Heart left ventricle (tissue), 16 donors: Measurements from ENCODE around the gene MRPL34. TPM values are rescaled to one million over a fixed set of nuclear protein-coding genes. Genes with fewer than 3 reads are reported as not detected.

Source experiments
- ATAC-seq, 4 donors: fragments of 200-7000 bp; cut with Tn5 transposase; one replicate each; pipeline ENCODE4 v1.9.1; 2020 to 2022; ENCODE audit warnings: moderate library complexity in 4 of 4, mild to moderate bottlenecking in 3 of 4, moderate number of reproducible peaks in 1 of 4
- DNase-seq, 5 donors: peaks; one replicate each; pipeline ENCODE4 v3.0.0-alpha.2; 2020
- H3K27ac ChIP-seq, 12 donors: fragments of 200-600 bp; sonication (generic) in 4 of 12; one replicate each; pipeline versions ENCODE4 v1.5.0 to v1.8.0; 2016 to 2022; ENCODE audit warnings: mild to moderate bottlenecking in 2 of 12
- H3K27me3 ChIP-seq, 9 donors: fragments of 200-600 bp; sonication (generic) in 2 of 9; one replicate each; pipeline versions ENCODE4 v1.5.1 to v1.8.0; 2016 to 2022; ENCODE audit warnings: mild to moderate bottlenecking in 3 of 9
- H3K36me3 ChIP-seq, 9 donors: fragments of 200-600 bp; sonication (generic) in 2 of 9; one replicate each; pipeline versions ENCODE4 v1.5.0 to v1.8.0; 2018 to 2022; ENCODE audit warnings: mild to moderate bottlenecking in 2 of 9
- H3K4me1 ChIP-seq, 12 donors: fragments of 200-600 bp; sonication (generic) in 4 of 12; one replicate each; pipeline versions ENCODE4 v1.5.0 to v1.8.0; 2016 to 2022; ENCODE audit warnings: mild to moderate bottlenecking in 3 of 12
- H3K4me3 ChIP-seq, 12 donors: fragments of 200-600 bp; sonication (generic) in 4 of 12; one replicate each; pipeline versions ENCODE4 v1.5.0 to v1.8.0; 2017 to 2022; ENCODE audit warnings: mild to moderate bottlenecking in 9 of 12, moderate library complexity in 4 of 12
- H3K9me3 ChIP-seq, 12 donors: fragments of 200-600 bp; sonication (generic) in 4 of 12; one replicate each; pipeline versions ENCODE4 v1.5.0 to v1.8.0; 2016 to 2022; ENCODE audit warnings: mild to moderate bottlenecking in 1 of 12
- CTCF ChIP-seq, 12 donors: fragments of 200-600 bp; sonication (generic) in 4 of 12; IDR thresholded peaks; one replicate each; pipeline versions ENCODE4 v1.5.0 to v1.8.0; 2018 to 2022; ENCODE audit warnings: antibody characterized with exemption in 12 of 12, mild to moderate bottlenecking in 5 of 12
- POLR2A ChIP-seq, 2 donors: fragments of 450-650 bp; IDR thresholded peaks; one replicate each; pipeline ENCODE4 v1.6.1; 2017; ENCODE audit warnings: antibody characterized with exemption in 2 of 2, mild to moderate bottlenecking in 2 of 2, moderate library complexity in 2 of 2
- WGBS, 4 donors: extraction: QIAGEN DNeasy Blood & Tissue Kit in 2 of 4; methylation state at CpG; one replicate each; pipeline versions ENCODE4 v1.1.5 to v1.1.7; 2013 to 2018; 5-methylcytosine and 5-hydroxymethylcytosine counted together
- intact Hi-C, 10 donors: fragments of 100-400 bp; cut with DNase I; formaldehyde crosslinking; loops; one replicate each; pipeline versions ENCODE4 v1.11.1 to v1.14.2; 2022
- polyA plus RNA-seq, 2 donors: library from polyadenylated mRNA; stranded (reverse); fragments of 200-250 nt; gene quantifications; one replicate each; pipeline ENCODE4 v1.2.3, GENCODE V29; 2013
- total RNA-seq, 9 donors: library from RNA; depleted of rRNA in 2 of 9; stranded (reverse); fragments of >200 nt in 2 of 9; fragmentation: NEBNext Ultra II Directional in 3 of 9; extraction: Animal tissue kit (Norgen Biotek cat#: 25700) in 3 of 9; gene quantifications; one replicate each; pipeline versions ENCODE4 v1.1.0 to v1.2.4, GENCODE V29; 2016 to 2023
- donor health status: ischemic (EF 13 %, LVEDD 7.1; RV severe dilation, severe dysfunction).
- donor health status: healthy with polysubstance abuse.
- donor health status: DM: no; HTN: yes; CAD: no.
- donor health status: DM: no; HTN: no; CAD: no.
- donor health status: ischemic (EF 25% LVEDD 6.9; RV normal size, moderate dysfunction).
- donor health status: ischemic (EF 25% LVEDD 5.7; RV mildly dilated, moderate dysfunction).
- donor health status: healthy.
- donor health status: DM: yes; HTN: yes; CAD: no.
- donor health status: ischemic (EF 35%, LVEDD 5.7; RV mildly dilated, moderate dysfunction).
- donor health status: nonischemic (EF 11% LVEDD 7.7; RV severe dilation, severe dysfunction).
- donor health status: DM: yes; HTN: yes; CAD: no.
- donor health status: PGD.
- donor health status: ischemic (EF 29% LVEDD 5.4; RV normal size, mild dysfunction).
- donor health status: nonischemic (EF 23%, LVEDD 6.1; RV moderate dilation, normal function).

The MRPL34 gene
- total and polyA plus RNA-seq, 11 donors = 97.8 to 389 (median 190) TPM

GRCh38 chr19:17329366-17330261 lies 23.9 kb downstream of the MRPL34 start:
- Histone ChIP-seq H3K4me3 (peak overlapping the region in 2 of 12 donors; percentile 12 to 51), H3K27ac (no peak overlapping the region), H3K36me3 (peaks cover 0 to 17% (median 0%) of the 10 kb centered on the region in 9 donors), H3K27me3 (peaks cover 0 to 17% (median 0%) of the 10 kb centered on the region in 9 donors), H3K4me1 (peaks cover 0 to 29% (median 7%) of the 10 kb centered on the region in 12 donors), H3K9me3 (no peaks in the 10 kb centered on the region)
- intact Hi-C loops = no loop called here
- 74 to 83% (median 76%) methylated on average over 46 to 51 of the region's 51 CpGs for WGBS, 4 donors
- ATAC-seq (no peak), DNase-seq (no peak)
- no peak for TF ChIP-seq CTCF (IDR thresholded peaks at IDR 0.05)
- TF ChIP-seq POLR2A (IDR thresholded peaks at IDR 0.05) = no peak

DNA sequence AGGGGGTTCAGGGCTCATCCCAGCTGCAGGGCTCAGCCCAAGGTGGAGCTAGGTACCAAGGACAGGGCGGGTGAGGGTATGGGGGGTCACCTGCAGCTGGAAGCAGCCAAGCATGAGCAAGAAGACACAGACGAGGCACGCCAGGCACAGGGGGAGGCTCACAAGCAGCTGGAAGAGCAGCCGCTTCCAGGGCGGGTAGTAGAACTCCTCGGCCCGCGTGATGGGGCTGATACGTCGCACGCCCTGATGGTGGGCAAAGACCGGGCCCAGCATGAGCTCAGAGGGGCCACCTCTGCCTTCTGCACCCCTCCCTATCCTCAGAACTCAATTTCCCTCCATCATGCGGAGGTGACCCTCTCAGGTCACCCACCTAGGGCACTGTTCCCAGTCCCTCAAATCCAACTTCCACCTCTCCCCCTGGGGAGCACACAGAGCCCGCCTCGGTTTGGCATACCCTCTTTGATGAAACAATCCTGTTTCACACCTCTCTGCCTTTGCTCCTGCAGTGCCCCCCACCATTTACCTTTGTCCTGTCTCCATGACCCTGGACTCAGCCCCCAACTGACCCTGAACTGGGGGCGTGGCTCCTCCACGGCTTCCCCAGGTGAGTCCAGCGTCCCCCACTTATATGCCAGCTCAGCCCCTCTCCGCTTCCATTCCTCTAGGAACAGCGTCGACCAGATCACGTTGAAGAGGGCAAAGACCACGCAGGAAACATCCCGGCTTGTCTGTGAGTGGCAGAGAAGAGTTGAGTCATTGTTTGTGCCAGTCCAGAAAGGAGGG lies 24.8 kb downstream of the MRPL34 start:
- Histone ChIP-seq H3K4me3 (no peak overlapping the region), H3K36me3 (peaks cover 0 to 17% (median 0%) of the 10 kb centered on the region in 9 donors), H3K27ac (no peak overlapping the region), H3K4me1 (peaks cover 0 to 36% (median 13%) of the 10 kb centered on the region in 12 donors), H3K27me3 (peaks cover 0 to 17% (median 0%) of the 10 kb centered on the region in 9 donors), H3K9me3 (no peaks in the 10 kb centered on the region)
- DNase-seq = no peak
- intact Hi-C loops = no loop called here
- no peak for ATAC-seq
- TF ChIP-seq POLR2A (IDR thresholded peaks at IDR 0.05) = no peak
- TF ChIP-seq CTCF (IDR thresholded peaks at IDR 0.05) = no peak
- 92 to 96% (median 95%) methylated on average over 23 to 24 of the region's 24 CpGs for WGBS, 4 donors

GRCh38 chr19:17331045-17331558 lies 25.4 kb downstream of the MRPL34 start:
- H3K4me3 ChIP-seq = no peak overlapping the region
- H3K9me3 ChIP-seq = no peaks in the 10 kb centered on the region
- H3K27me3 ChIP-seq = peaks cover 0 to 17% (median 0%) of the 10 kb centered on the region in 9 donors
- 83 to 90% (median 89%) methylated on average over 13 of the region's 13 CpGs for WGBS, 4 donors
- H3K4me1 ChIP-seq = peaks cover 0 to 42% (median 18%) of the 10 kb centered on the region in 12 donors
- DNase-seq = no peak
- TF ChIP-seq POLR2A (IDR thresholded peaks at IDR 0.05) (no peak), CTCF (IDR thresholded peaks at IDR 0.05) (no peak)
- H3K27ac ChIP-seq = no peak overlapping the region
- peaks cover 0 to 17% (median 0%) of the 10 kb centered on the region in 9 donors for H3K36me3 ChIP-seq
- no peak for ATAC-seq
- intact Hi-C loops = no loop called here

- intact Hi-C loops = loop anchor here in 1 of 10 donors (2.0 kb wide), 1 partner anchor 22 kb away; no protein-coding TSS in a partner anchor
- Histone ChIP-seq H3K4me1 (peaks cover 0 to 46% (median 20%) of the 10 kb centered on the region in 12 donors), H3K4me3 (no peak overlapping the region), H3K27ac (no peak overlapping the region), H3K36me3 (peaks cover 0 to 15% (median 0%) of the 10 kb centered on the region in 9 donors), H3K9me3 (no peaks in the 10 kb centered on the region), H3K27me3 (peaks cover 0 to 17% (median 0%) of the 10 kb centered on the region in 9 donors)
- 90 to 95% (median 93%) methylated on average over 8 of the region's 8 CpGs for WGBS, 4 donors
- TF ChIP-seq CTCF (IDR thresholded peaks at IDR 0.05) = no peak
- TF ChIP-seq POLR2A (IDR thresholded peaks at IDR 0.05) = no peak
- no peak for DNase-seq
- no peak for ATAC-seq
Observed at GRCh38 chr19:17332360-17332676, 26.6 kb downstream of the MRPL34 start.
